Fibroblast of villous mesenchyme (primary cell): ENCODE results near the gene FBF1. TPM values are rescaled to one million over a fixed set of nuclear protein-coding genes. Genes with fewer than 3 reads are reported as not detected.

Experiments
- DNase-seq: peaks from one replicate; pipeline ENCODE4 v3.0.0-alpha.2; 2010; ENCODE audit warnings: low read depth
- H3K4me3 ChIP-seq: 2 replicates; pipeline ENCODE4 v1.5.1; 2011; ENCODE audit warnings: low read depth, mild to moderate bottlenecking, low read length
- CTCF ChIP-seq: IDR thresholded peaks from 2 replicates; pipeline ENCODE4 v1.5.1; 2012; ENCODE audit warnings: low read depth, mild to moderate bottlenecking, low read length; ENCODE audit not compliant: insufficient read depth
- total RNA-seq: library from RNA; depleted of rRNA; stranded (reverse); fragments of >200 nt; gene quantifications from 2 replicates; pipeline ENCODE4 v1.2.3, GENCODE V29; 2012

Gene FBF1
- total RNA-seq, 1 donor, result 16.0 TPM

DNA sequence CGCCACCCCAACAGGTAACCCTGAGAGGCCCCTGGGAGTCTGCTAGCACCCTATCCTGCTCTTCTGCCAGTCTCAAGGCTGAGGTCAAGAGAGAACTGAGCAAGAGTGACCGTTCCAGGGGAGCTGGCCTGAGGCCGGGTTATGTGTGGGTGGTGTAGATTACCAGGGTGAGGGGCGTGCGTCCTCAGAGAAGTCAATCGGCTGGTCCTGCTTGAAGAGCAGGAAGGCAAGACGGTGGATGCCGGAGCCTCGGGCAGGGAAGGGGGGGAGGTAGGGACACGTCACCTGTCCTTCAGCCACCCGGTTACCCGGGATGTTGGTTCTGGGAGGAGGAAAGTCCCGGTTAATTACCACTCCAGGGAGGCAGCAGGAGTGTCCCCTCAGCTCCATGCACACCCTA is 41.5 kb downstream of the FBF1 start:
- no peak for DNase-seq
- TF ChIP-seq CTCF, result no peak
- no peak overlapping the region for H3K4me3 ChIP-seq

GRCh38 chr17:75898791-75899190 is 42.1 kb downstream of the FBF1 start:
- no peak for DNase-seq
- no peak for TF ChIP-seq CTCF
- H3K4me3 ChIP-seq, result no peak overlapping the region

DNA sequence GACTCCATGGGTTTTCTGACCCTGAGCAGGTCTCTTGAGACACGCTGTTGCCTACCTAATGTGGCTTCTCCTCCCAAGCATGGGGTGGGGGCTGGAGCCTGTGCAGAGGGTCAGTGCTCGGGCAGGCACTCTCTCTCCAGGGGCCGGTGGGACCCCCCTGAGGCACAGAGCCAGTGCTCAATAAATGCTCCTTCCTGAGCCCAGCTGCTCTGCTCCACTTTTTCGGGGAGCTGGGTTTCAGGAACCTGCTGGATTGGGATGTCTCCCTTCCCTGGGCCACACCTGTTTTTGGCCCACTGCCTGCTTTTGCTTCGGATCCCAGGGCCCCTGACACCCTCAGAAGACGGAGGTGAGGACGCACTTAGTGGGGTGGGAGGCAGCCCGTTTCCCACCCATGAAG is 42.8 kb downstream of the FBF1 start:
- DNase-seq, result no peak
- no peak overlapping the region for H3K4me3 ChIP-seq
- no peak for TF ChIP-seq CTCF

- DNase-seq, result no peak
- no peak for TF ChIP-seq CTCF
These were observed 43.5 kb downstream of the FBF1 start for GRCh38 chr17:75897160-75898019.

GRCh38 chr17:75896415-75897159 is 44.3 kb downstream of the FBF1 start, which contains the start of gene TRIM65:
Gene TRIM65 (minus strand): TSS chr17:75896951. CDS start chr17:75896937, 14 bp downstream.
- peak; percentile 10 for TF ChIP-seq CTCF
- DNase-seq, result peak; percentile 76
- peak within 1 kb of the TSS; percentile 79 for H3K4me3 ChIP-seq

More at GRCh38 chr17:75897160-75898019, 43.5 kb downstream of the FBF1 start:
- peak overlapping the region; percentile 79 for H3K4me3 ChIP-seq

GRCh38 chr17:75895370-75896155 is 45.3 kb downstream of the FBF1 start:
- DNase-seq, result peak; percentile 13
- peak overlapping the region; percentile 79 for H3K4me3 ChIP-seq
- TF ChIP-seq CTCF, result peak; percentile 49
